GM20000 (cell line): ENCODE results near the gene ING3.

Source experiments
- DNase-seq: peaks from one replicate; pipeline ENCODE4 v3.0.0; 2012; ENCODE audit warnings: low spot score
- CTCF ChIP-seq: IDR thresholded peaks from 2 replicates; pipeline ENCODE4 v1.5.1; 2012; ENCODE audit warnings: mild to moderate bottlenecking, control low read depth; ENCODE audit errors: extremely low read depth, missing control alignments

The ING3 gene

DNA sequence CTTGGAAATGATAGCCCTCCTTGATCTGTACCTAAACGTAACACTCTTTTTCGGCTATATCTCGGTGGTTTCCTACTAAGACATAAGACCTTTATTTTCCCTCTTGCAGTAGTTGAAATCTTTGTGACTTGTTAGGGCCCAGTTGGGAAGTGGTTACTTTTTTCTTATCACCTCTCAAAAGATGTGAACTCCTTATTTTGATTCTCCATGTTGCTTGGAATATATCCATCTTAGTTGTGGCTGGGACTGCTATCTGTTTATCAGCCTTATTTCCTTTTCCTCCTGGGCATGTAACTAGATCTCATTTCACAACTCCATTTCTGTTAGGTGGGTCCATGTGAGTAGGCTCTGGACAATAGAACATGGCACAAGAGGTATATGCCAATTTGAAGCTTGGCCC is 33.8 kb downstream of the ING3 start:
- no peak for TF ChIP-seq CTCF
- no peak for DNase-seq

DNA sequence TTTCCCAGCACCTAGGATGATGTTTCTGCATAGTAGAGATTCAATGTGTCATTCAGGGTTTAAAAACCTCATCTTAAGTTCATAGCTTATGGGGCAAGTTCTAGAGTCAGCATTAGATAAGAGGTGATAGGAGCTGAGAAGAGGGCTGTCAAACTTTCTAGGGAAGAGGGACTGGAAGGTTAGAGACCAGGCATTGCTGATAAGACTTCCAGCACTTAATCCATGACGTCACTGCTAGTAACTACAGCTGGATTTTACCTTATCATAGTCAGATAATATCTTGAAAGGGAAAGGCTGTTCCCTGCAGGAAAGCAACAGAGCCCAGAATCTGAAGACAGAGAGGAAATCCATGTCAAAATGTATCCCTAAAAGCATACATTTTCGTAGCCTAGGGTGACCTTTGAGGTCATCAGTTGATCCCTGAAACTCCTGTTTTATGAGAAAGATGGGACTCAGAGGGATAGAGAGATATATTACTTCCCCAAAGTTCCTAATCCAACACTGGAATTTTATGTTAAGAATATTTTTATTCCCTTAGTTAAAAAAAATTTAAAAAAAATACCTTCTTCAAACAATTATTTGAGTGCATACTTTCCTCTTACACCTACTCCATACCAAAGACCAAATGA is 34.7 kb downstream of the ING3 start:
- TF ChIP-seq CTCF, result no peak

GRCh38 chr7:120985839-120986238 is 35.3 kb downstream of the ING3 start:
- no peak for DNase-seq
- no peak for TF ChIP-seq CTCF

More for the DNA sequence above, 34.7 kb downstream of the ING3 start:
- DNase-seq, result no peak

GRCh38 chr7:120986650-120987049 is 36.1 kb downstream of the ING3 start:
- TF ChIP-seq CTCF, result no peak
- no peak for DNase-seq

GRCh38 chr7:120987280-120987679 is 36.7 kb downstream of the ING3 start:
- DNase-seq, result no peak
- TF ChIP-seq CTCF, result no peak

GRCh38 chr7:120987683-120988590 is 37.4 kb downstream of the ING3 start:
- TF ChIP-seq CTCF, result peak; percentile 84

GRCh38 chr7:120988591-120989256 is 38.1 kb downstream of the ING3 start, which contains the start of gene CPED1:
TSS of gene CPED1 (plus strand) at chr7:120988711. CDS start at chr7:120989622, 911 bp downstream.
- peak; percentile 25 for DNase-seq
- TF ChIP-seq CTCF, result no peak

More at GRCh38 chr7:120987683-120988590, 37.4 kb downstream of the ING3 start:
- peak; percentile 85 for DNase-seq
